SU-DHL-6 (cell line): ENCODE measurements around the gene CCR2.

Experiments used
- EZH2phosphoT487 ChIP-seq: fragments of 200-600 bp; sonication (generic), shearing (Covaris generic); conservative IDR thresholded peaks from 2 replicates; pipeline ENCODE4 v1.6.1; 2018; ENCODE audit warnings: mild to moderate bottlenecking, antibody characterized with exemption, low read length, moderate library complexity, mixed read lengths
- TF ChIP-seq, protein P1 (sequence below): fragments of 200-600 bp; sonication (generic); IDR thresholded peaks from one replicate; pipeline ENCODE4 v1.5.1; 2017; ENCODE audit warnings: antibody characterized with exemption, mild to moderate bottlenecking, low read length, moderate library complexity; ENCODE audit not compliant: insufficient read depth, poor library complexity, severe bottlenecking

DNA sequence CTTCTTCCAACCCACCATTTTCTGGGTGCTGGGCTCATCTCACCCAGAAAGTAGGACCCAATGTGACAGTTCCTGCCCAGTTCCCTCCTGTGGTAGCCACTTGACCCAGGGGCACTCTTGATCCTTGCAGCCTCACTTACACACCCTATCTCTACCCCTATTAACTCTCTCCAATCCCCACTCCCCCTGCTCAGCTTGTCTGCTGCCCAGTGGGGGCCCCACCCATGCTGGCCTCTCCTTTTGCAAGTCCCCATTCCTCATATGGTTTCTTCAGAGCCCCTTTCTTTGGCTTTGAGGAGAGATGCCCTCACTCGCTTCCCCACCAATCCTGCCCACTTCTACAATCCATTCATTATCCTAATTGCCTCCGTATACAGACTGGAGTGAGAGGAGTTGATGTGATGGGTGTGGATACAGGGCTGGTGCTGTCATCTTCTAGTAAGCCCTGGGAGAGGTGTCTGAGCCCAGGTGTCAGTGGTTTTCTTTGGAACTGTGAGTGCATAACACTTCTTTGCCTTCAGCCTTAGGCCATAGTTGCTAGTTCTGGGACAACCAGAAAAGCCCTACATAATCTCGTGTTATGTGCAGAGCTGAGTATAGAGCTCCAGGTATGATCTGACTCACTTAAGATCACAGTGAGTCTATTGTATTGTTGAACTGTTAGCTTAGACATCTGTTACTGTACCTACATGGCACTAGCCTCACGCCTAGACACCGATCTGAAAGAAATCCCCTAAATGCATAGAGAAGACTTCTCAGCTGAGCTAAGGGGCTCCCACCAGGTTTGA is 12.0 kb downstream of the CCR2 start:
- TF ChIP-seq, protein P1, sequence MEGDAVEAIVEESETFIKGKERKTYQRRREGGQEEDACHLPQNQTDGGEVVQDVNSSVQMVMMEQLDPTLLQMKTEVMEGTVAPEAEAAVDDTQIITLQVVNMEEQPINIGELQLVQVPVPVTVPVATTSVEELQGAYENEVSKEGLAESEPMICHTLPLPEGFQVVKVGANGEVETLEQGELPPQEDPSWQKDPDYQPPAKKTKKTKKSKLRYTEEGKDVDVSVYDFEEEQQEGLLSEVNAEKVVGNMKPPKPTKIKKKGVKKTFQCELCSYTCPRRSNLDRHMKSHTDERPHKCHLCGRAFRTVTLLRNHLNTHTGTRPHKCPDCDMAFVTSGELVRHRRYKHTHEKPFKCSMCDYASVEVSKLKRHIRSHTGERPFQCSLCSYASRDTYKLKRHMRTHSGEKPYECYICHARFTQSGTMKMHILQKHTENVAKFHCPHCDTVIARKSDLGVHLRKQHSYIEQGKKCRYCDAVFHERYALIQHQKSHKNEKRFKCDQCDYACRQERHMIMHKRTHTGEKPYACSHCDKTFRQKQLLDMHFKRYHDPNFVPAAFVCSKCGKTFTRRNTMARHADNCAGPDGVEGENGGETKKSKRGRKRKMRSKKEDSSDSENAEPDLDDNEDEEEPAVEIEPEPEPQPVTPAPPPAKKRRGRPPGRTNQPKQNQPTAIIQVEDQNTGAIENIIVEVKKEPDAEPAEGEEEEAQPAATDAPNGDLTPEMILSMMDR = no peak
- no peak for TF ChIP-seq EZH2phosphoT487
